Activated effector memory CD4-positive, alpha-beta T cell treated with Interleukin-2 at 50 U/mL for 16 hours (primary cell): ENCODE measurements around the gene YPEL1.
A peak's percentile ranks its signal among the peaks of the same experiment; 100 is the strongest.
"Not testable (repeated sequence)": the region's sequence is repeated elsewhere in the genome, so short reads cannot be mapped to it uniquely, and the experiment has no call there.

Experiments used
- DNase-seq: peaks from one replicate; pipeline ENCODE4 v3.0.0-alpha.2; 2020

The YPEL1 gene

GRCh38 chr22:21682385-21683175 is 53.0 kb downstream of the YPEL1 start:
- DNase-seq: no peak

- DNase-seq: no peak
Measured at GRCh38 chr22:21681566-21682370, 53.8 kb downstream of the YPEL1 start.

- DNase-seq: no peak
Measured at GRCh38 chr22:21680830-21681565, 54.6 kb downstream of the YPEL1 start.

- no peak for DNase-seq
Measured at GRCh38 chr22:21679383-21679782, 56.2 kb downstream of the YPEL1 start.

GRCh38 chr22:21678842-21679241 is 56.8 kb downstream of the YPEL1 start:
- DNase-seq: not testable (repeated sequence)

- no peak for DNase-seq
Measured at GRCh38 chr22:21677606-21678443, 57.8 kb downstream of the YPEL1 start.

- no peak for DNase-seq
Measured at GRCh38 chr22:21674638-21675245, 60.9 kb downstream of the YPEL1 start.

- DNase-seq: no peak
Measured at GRCh38 chr22:21673534-21674321, 61.9 kb downstream of the YPEL1 start.

GRCh38 chr22:21672107-21672629 is 63.4 kb downstream of the YPEL1 start:
- DNase-seq: no peak

- DNase-seq: no peak
Measured at GRCh38 chr22:21669026-21669425, 66.6 kb downstream of the YPEL1 start.

GRCh38 chr22:21666786-21667185 is 68.8 kb downstream of the YPEL1 start:
- DNase-seq: no peak

GRCh38 chr22:21665047-21665851 is 70.3 kb downstream of the YPEL1 start:
- DNase-seq: no peak

GRCh38 chr22:21663738-21664137 is 71.9 kb downstream of the YPEL1 start:
- no peak for DNase-seq

GRCh38 chr22:21661991-21662390 is 73.6 kb downstream of the YPEL1 start:
- no peak for DNase-seq

- DNase-seq: no peak
Measured at GRCh38 chr22:21660904-21661303, 74.7 kb downstream of the YPEL1 start.

- DNase-seq: no peak
Measured at GRCh38 chr22:21659864-21660525, 75.6 kb downstream of the YPEL1 start.

GRCh38 chr22:21657360-21658032 is 78.1 kb downstream of the YPEL1 start:
- peak; percentile 64 for DNase-seq

- no peak for DNase-seq
Measured at GRCh38 chr22:21657020-21657359, 78.6 kb downstream of the YPEL1 start.
